GM19395 (cell line): ENCODE results near the gene DPY19L2.
"Not testable (repeated sequence)": the region's sequence is repeated elsewhere in the genome, so short reads cannot be mapped to it uniquely, and the experiment has no call there.

Experiments used
- ATAC-seq: cut with Tn5 transposase; IDR thresholded peaks from one replicate; pipeline ENCODE4 v1.9.1; 2021; ENCODE audit warnings: mild to moderate bottlenecking, moderate library complexity; ENCODE audit not compliant: unreplicated experiment

The DPY19L2 gene

DNA sequence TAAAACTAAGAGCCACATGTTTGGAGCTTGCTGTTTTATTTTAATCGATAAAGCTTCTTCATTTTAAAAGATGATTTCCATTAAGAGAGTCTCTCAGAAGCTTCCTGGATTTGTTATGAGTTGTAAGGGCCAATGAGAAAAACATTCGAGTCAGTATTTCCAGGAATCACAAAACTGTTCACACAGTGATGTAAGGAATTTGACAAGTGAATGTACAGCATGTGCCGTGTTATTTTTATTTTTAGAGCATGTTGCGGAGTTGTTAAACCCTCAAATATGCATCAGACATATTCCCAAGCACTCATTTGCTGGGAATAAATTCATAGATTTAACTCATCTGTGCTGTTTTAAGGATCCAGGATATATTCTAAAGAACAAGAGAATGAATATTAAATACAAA is 129.6 kb downstream of the DPY19L2 start:
- not testable (repeated sequence) for ATAC-seq

DNA sequence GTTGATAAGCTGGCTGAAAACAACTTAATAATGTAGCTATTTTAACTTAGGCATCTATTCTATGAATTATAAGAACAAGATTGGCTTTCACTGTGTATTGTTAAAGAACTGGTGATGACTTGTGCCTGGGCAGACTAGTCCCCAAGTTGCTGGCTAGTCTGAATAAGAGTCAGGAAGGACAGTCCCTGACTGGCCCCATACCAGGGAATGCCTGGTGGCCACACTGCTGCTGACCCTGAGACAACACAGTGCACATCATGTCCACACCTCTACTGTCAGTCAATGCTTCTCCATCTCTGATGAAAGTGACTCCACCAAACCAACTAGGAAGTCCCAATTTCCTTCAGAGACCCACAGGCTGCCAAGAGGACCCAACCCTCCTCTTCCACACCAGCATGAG is 130.5 kb downstream of the DPY19L2 start:
- not testable (repeated sequence) for ATAC-seq

DNA sequence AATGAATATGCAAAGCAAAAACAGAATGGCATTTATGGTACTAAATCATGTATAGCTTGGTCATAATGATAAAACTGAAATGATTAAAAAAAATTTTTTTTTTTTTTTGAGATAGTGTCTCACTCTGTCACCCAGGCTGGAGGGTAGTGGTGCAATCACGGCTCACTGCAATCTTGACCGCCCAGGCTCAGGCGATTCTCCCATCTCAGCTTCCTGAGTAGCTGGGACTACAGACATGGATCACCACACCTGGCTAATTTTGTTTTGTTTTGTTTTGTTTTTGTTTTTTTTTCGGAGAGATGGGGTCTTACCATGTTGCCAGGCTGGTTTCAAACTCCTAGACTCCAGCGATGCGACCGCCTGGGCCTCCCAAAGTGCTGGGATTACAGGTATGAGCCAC is 138.7 kb downstream of the DPY19L2 start:
- not testable (repeated sequence) for ATAC-seq

DNA sequence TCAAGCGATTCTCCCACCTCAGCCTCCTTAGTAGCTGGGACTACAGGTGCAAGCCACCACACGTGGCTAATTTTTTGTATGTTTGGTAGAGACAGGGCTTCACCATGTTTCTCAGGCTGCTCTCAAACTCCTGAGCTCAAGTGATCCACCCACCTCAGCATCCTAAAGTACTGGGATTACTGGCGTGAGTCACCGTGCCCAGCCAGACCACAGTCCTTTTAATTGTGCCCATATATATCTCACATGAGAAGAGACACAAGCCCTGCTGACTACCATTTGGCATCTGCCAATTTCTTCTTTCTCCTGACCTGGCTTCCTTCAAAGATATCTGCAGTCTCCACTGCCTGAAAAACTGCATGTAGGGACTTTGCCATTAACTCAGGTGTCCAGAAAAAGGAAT is 142.5 kb downstream of the DPY19L2 start:
- ATAC-seq: no peak

- ATAC-seq: no peak
These were observed 146.6 kb downstream of the DPY19L2 start for GRCh38 chr12:63521706-63522105.
